H9 (cell line): Measurements from ENCODE around the gene CBX8. TPM values are rescaled to one million over a fixed set of nuclear protein-coding genes. Genes with fewer than 3 reads are reported as not detected.

Experiments
- DNase-seq: peaks from one replicate; pipeline ENCODE4 v3.0.0-alpha.2; 2017
- H2AFZ ChIP-seq: one replicate; pipeline ENCODE4 v1.6.1; 2013; ENCODE audit warnings: mild to moderate bottlenecking, low read length, control low read depth, moderate library complexity
- H2AK5ac ChIP-seq: 2 replicates; pipeline ENCODE4 v1.6.1; 2013; ENCODE audit warnings: low read length, control low read depth, mixed read lengths; ENCODE audit not compliant: insufficient read length
- H2BK120ac ChIP-seq: one replicate; pipeline ENCODE4 v1.6.1; 2013; ENCODE audit warnings: low read depth, mild to moderate bottlenecking, low read length, control low read depth, inconsistent platforms; ENCODE audit not compliant: poor library complexity, severe bottlenecking
- H2BK12ac ChIP-seq: 2 replicates; pipeline ENCODE4 v1.6.1; 2013; ENCODE audit warnings: low read length, control low read depth, mixed read lengths, low read depth; ENCODE audit not compliant: insufficient read length
- H2BK15ac ChIP-seq: 2 replicates; pipeline ENCODE4 v1.6.1; 2013; ENCODE audit warnings: low read depth, low read length, control low read depth
- H2BK20ac ChIP-seq: one replicate; pipeline ENCODE4 v1.6.1; 2013; ENCODE audit warnings: low read depth, mild to moderate bottlenecking, low read length, control low read depth, inconsistent platforms; ENCODE audit not compliant: poor library complexity, severe bottlenecking
- H2BK5ac ChIP-seq: 2 replicates; pipeline ENCODE4 v1.6.1; 2013; ENCODE audit warnings: low read length, control low read depth, mixed read lengths; ENCODE audit not compliant: insufficient read length
- H3K14ac ChIP-seq: 2 replicates; pipeline ENCODE4 v1.6.1; 2013; ENCODE audit warnings: low read length, control low read depth; ENCODE audit not compliant: insufficient read depth
- H3K18ac ChIP-seq: 2 replicates; pipeline ENCODE4 v1.6.1; 2013; ENCODE audit warnings: low read depth, mild to moderate bottlenecking, mixed read lengths, low read length, control low read depth; ENCODE audit not compliant: insufficient read length
- H3K23ac ChIP-seq: 2 replicates; pipeline ENCODE4 v1.6.1; 2013; ENCODE audit warnings: low read length, control low read depth, mixed read lengths, low read depth; ENCODE audit not compliant: insufficient read length
- H3K23me2 ChIP-seq: 2 replicates; pipeline ENCODE4 v1.6.1; 2013; ENCODE audit warnings: low read depth, mild to moderate bottlenecking, mixed read lengths, low read length, control low read depth; ENCODE audit not compliant: insufficient read length, poor library complexity, severe bottlenecking
- H3K27ac ChIP-seq: 2 replicates; pipeline ENCODE4 v1.5.1; 2013; ENCODE audit warnings: low read length, control low read depth, mixed read lengths, low read depth; ENCODE audit not compliant: insufficient read length
- H3K27me3 ChIP-seq: 2 replicates; pipeline ENCODE4 v1.6.1; 2013; ENCODE audit warnings: low read length, control low read depth, inconsistent platforms; ENCODE audit not compliant: insufficient read depth
- H3K4ac ChIP-seq: 2 replicates; pipeline ENCODE4 v1.6.1; 2013; ENCODE audit warnings: low read depth, mild to moderate bottlenecking, control low read depth, inconsistent platforms, low read length, moderate library complexity
- H3K4me1 ChIP-seq: 2 replicates; pipeline ENCODE4 v1.6.1; 2013; ENCODE audit warnings: low read length, control low read depth, inconsistent platforms; ENCODE audit not compliant: insufficient read depth
- H3K4me2 ChIP-seq: 2 replicates; pipeline ENCODE4 v1.6.1; 2013; ENCODE audit warnings: low read length, control low read depth, mixed read lengths; ENCODE audit not compliant: insufficient read length, insufficient read depth
- H3K56ac ChIP-seq: 2 replicates; pipeline ENCODE4 v1.6.1; 2013; ENCODE audit warnings: low read depth, mild to moderate bottlenecking, mixed read lengths, low read length, control low read depth; ENCODE audit not compliant: insufficient read length
- H3K79me1 ChIP-seq: 2 replicates; pipeline ENCODE4 v1.6.1; 2013; ENCODE audit warnings: low read depth, mild to moderate bottlenecking, moderate library complexity, low read length, control low read depth, inconsistent platforms; ENCODE audit not compliant: insufficient read depth, poor library complexity, severe bottlenecking
- H3K79me2 ChIP-seq: 2 replicates; pipeline ENCODE4 v1.6.1; 2013; ENCODE audit warnings: low read length, control low read depth, inconsistent platforms; ENCODE audit not compliant: insufficient read depth
- H3K9ac ChIP-seq: 2 replicates; pipeline ENCODE4 v1.6.1; 2013; ENCODE audit warnings: low read length, control low read depth, mixed read lengths; ENCODE audit not compliant: insufficient read length; ENCODE audit errors: extremely low read depth
- H3K9me3 ChIP-seq: one replicate; pipeline ENCODE4 v1.6.1; 2013; ENCODE audit warnings: low read depth, low read length, inconsistent platforms; ENCODE audit not compliant: control insufficient read depth
- H3T11ph ChIP-seq: one replicate; pipeline ENCODE4 v1.6.1; 2013; ENCODE audit warnings: mild to moderate bottlenecking, low read length, control low read depth, inconsistent platforms
- H4K20me1 ChIP-seq: one replicate; pipeline ENCODE4 v1.6.1; 2013; ENCODE audit not compliant: control insufficient read depth, insufficient read length, insufficient read depth
- H4K5ac ChIP-seq: 2 replicates; pipeline ENCODE4 v1.6.1; 2013; ENCODE audit warnings: low read depth, mild to moderate bottlenecking, mixed read lengths, low read length, control low read depth; ENCODE audit not compliant: insufficient read length
- H4K8ac ChIP-seq: replicated peaks from 2 replicates; pipeline ENCODE4 v1.6.1; 2013; ENCODE audit warnings: low read length, control low read depth, mixed read lengths, low read depth; ENCODE audit not compliant: insufficient read length
- H4K91ac ChIP-seq: 2 replicates; pipeline ENCODE4 v1.6.1; 2013; ENCODE audit warnings: low read depth, mild to moderate bottlenecking, moderate library complexity, mixed read lengths, low read length, control low read depth; ENCODE audit not compliant: insufficient read length
- H3K27ac Mint-ChIP-seq, 3 experiments: 2 replicates in 2 of 3; 3 replicates in 1 of 3; pipeline ENCODE4 v1.8.0; 2020 to 2021; ENCODE audit warnings: mixed read lengths in 3 of 3, mild to moderate bottlenecking in 1 of 3, moderate library complexity in 1 of 3
- H3K27me3 Mint-ChIP-seq: 2 replicates; pipeline ENCODE4 v1.8.0; 2021; ENCODE audit warnings: low read depth, mild to moderate bottlenecking, moderate library complexity, mixed read lengths
- H3K36me3 Mint-ChIP-seq, 3 experiments: 2 replicates in 2 of 3; 3 replicates in 1 of 3; pipeline ENCODE4 v1.8.0; 2020 to 2021; ENCODE audit warnings: low read depth in 3 of 3, mixed read lengths in 3 of 3; ENCODE audit not compliant: insufficient read depth in 1 of 3
- H3K4me1 Mint-ChIP-seq, 2 experiments: 2 replicates each; pipeline ENCODE4 v1.8.0; 2020; ENCODE audit warnings: mixed read lengths in 2 of 2
- H3K4me3 Mint-ChIP-seq, 2 experiments: 2 replicates in 1 of 2; 3 replicates in 1 of 2; pipeline ENCODE4 v1.8.0; 2020 to 2021; ENCODE audit warnings: mild to moderate bottlenecking in 2 of 2, mixed read lengths in 2 of 2, moderate library complexity in 1 of 2
- H3K9me3 Mint-ChIP-seq, 2 experiments: 2 replicates in 1 of 2; 3 replicates in 1 of 2; pipeline ENCODE4 v1.8.0; 2020; ENCODE audit warnings: mild to moderate bottlenecking in 2 of 2, mixed read lengths in 2 of 2, moderate library complexity in 1 of 2
- WGBS: extraction: QIAGEN DNeasy Blood & Tissue Kit; methylation state at CpG from one replicate; pipeline ENCODE4 v1.1.7; 2013; ENCODE audit warnings: missing lambda C conversion rate, low lambda C conversion rate, mixed read lengths; ENCODE audit not compliant: insufficient read length; ENCODE audit errors: extremely low coverage; 5-methylcytosine and 5-hydroxymethylcytosine counted together
- total RNA-seq: library from RNA; stranded (reverse); gene quantifications from 2 replicates; pipeline ENCODE4 v1.2.1, GENCODE V29; 2021
- TF ChIP-seq, protein P1 (sequence below): fragments of 200-600 bp; sonication (generic); conservative IDR thresholded peaks from 3 replicates; pipeline ENCODE4 v1.8.0; 2021; ENCODE audit warnings: antibody characterized with exemption, mild to moderate bottlenecking

CBX8 gene
- total RNA-seq, 1 experiment from 2014 or later = 1.2 TPM

DNA sequence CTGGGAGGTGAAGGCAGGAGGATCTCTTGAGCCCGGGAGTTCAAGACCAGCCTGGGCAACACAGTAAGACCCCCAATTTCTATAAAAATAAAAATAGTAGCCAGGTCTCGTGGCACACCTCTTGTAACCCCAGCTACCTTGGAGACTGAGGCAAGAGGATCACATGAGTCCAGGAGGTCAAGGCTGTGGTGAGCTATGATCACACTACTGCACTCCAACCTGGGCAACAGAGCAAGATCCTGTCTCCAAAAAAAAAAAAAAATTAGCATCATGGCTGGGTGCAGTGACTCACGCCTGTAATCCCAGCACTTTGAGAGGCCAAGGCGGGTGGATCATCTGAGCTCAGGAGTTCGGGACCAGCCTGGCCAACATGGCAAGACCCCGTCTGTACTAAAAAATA lies 25.6 kb downstream of the CBX8 start:
- Histone ChIP-seq H3K23me2 (no peaks in the 10 kb centered on the region), H3K4ac (no peak overlapping the region)
- TF ChIP-seq, protein P1, sequence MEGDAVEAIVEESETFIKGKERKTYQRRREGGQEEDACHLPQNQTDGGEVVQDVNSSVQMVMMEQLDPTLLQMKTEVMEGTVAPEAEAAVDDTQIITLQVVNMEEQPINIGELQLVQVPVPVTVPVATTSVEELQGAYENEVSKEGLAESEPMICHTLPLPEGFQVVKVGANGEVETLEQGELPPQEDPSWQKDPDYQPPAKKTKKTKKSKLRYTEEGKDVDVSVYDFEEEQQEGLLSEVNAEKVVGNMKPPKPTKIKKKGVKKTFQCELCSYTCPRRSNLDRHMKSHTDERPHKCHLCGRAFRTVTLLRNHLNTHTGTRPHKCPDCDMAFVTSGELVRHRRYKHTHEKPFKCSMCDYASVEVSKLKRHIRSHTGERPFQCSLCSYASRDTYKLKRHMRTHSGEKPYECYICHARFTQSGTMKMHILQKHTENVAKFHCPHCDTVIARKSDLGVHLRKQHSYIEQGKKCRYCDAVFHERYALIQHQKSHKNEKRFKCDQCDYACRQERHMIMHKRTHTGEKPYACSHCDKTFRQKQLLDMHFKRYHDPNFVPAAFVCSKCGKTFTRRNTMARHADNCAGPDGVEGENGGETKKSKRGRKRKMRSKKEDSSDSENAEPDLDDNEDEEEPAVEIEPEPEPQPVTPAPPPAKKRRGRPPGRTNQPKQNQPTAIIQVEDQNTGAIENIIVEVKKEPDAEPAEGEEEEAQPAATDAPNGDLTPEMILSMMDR = no peak

More for the DNA sequence above, 25.6 kb downstream of the CBX8 start:
- H2BK120ac ChIP-seq = no peak overlapping the region
- H3K9me3 ChIP-seq = no peaks in the 10 kb centered on the region
- Mint-ChIP-seq H3K36me3 (no peaks in the 10 kb centered on the region), H3K27ac (no peak overlapping the region), H3K9me3 (no peaks in the 10 kb centered on the region), H3K4me3 (no peak overlapping the region), H3K4me1 (peaks cover 15 to 23% of the 10 kb centered on the region in 2 experiments), H3K27me3 (peaks cover 52% of the 10 kb centered on the region)
- no peak overlapping the region for H4K8ac ChIP-seq
- no peak overlapping the region for H2AK5ac ChIP-seq
- no peak overlapping the region for H3K18ac ChIP-seq
- no peaks in the 10 kb centered on the region for H3K79me2 ChIP-seq
- no peak overlapping the region for H3K56ac ChIP-seq
- no peak overlapping the region for H3K27ac ChIP-seq
- no peaks in the 10 kb centered on the region for H3K27me3 ChIP-seq
- H4K5ac ChIP-seq = no peak overlapping the region
- no peak overlapping the region for H4K91ac ChIP-seq
- no peak overlapping the region for H3K23ac ChIP-seq
- no peak overlapping the region for H3K4me2 ChIP-seq
- no peaks in the 10 kb centered on the region for H3K4me1 ChIP-seq
- WGBS = no CpG with 5 or more reads among the region's 6 CpGs
- H3K79me1 ChIP-seq = no peaks in the 10 kb centered on the region
- H2BK20ac ChIP-seq = no peak overlapping the region
- no peak overlapping the region for H3K9ac ChIP-seq
- H2AFZ ChIP-seq = no peak overlapping the region
- H3K14ac ChIP-seq = no peak overlapping the region
- H2BK5ac ChIP-seq = no peak overlapping the region
- H2BK12ac ChIP-seq = no peak overlapping the region
- no peaks in the 10 kb centered on the region for H4K20me1 ChIP-seq
- H2BK15ac ChIP-seq = no peak overlapping the region
- no peak for DNase-seq
- no peak overlapping the region for H3T11ph ChIP-seq
